Stimulated activated CD8-positive, alpha-beta memory T cell treated with anti-CD3 and anti-CD28 coated beads, Interleukin-7, amount 100 ng/mL, for 4 hours (primary cell): ENCODE measurements around the gene PUDP.
"Not testable (repeated sequence)": the region's sequence is repeated elsewhere in the genome, so short reads cannot be mapped to it uniquely, and the experiment has no call there.

Experiments used
- DNase-seq, 2 donors: peaks; one replicate each; pipeline ENCODE4 v3.0.0-alpha.2; 2020; ENCODE audit warnings: low read depth in 2 of 2

PUDP gene

DNA sequence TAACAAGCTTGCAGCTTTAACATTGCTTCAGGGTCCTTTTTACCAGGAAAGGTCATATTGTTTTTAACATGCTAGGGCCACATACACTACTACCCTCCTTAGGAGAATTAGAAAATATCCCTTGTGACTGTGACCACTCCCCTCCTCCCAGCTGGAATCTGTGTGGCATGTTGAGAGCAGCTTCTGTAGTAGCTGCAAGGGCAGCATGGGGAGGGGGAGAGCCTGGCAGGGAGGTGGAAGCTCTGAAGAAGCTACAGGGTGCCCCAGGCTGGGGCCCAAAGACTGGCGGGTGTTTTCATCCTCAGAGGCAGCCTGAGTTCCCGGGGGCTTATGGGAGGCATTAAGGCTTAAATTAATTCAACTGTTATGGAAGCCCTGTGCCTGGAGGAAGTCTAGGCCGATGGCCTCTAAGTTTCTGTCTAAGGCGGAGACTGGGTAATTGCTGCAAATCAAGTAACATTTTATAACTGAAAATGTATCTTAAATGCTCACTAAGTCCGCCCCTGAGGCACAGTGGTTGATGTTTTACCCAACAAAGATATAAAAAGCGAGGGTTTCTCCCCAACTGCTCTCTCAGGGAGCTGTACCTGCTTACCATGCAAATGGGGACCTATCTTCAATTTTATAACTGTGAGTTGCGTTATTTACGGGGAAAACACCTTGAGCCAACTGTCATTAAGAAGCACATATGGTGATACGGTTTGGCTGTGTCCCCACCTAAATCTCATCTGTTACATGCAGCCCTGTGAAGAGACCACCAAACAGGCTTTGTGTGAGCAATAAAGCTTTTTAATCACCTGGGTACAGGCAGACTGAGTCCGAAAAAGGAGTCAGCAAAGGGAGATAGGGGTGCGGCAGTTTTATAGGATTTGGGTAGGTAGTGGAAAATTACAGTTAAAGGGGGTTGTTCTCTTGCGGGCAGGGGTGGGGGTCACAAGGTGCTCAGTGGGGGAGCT lies 37.8 kb downstream of the PUDP start:
- DNase-seq = no peak

- no peak for DNase-seq
Observed at GRCh38 chrX:7109049-7109531, 38.9 kb downstream of the PUDP start.

- DNase-seq = no peak
Observed at GRCh38 chrX:7108030-7108429, 39.9 kb downstream of the PUDP start.

GRCh38 chrX:7106649-7107048 lies 41.3 kb downstream of the PUDP start:
- DNase-seq = no peak

GRCh38 chrX:7102119-7102518 lies 45.8 kb downstream of the PUDP start:
- no peak for DNase-seq

DNA sequence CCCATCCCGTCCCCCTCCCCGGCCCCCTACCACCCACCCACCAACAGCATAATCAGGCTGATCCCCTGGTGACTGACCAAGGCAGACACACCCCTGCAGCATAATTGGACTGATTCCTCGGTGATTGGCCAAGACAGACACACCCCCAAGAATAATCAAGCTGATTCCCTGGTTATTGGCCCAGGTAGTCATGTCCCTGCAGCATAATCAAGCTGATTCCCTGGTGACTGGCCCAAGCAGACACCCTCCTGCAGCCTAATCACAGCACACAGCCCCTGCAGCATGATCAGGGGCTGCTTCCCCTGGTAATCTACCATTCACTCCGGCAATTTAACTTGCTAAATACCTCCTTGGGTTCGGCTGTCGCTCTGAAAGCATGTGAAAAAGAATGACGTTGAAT lies 47.9 kb downstream of the PUDP start:
- DNase-seq = no peak

GRCh38 chrX:7095657-7096056 lies 52.3 kb downstream of the PUDP start:
- not testable (repeated sequence) for DNase-seq

DNA sequence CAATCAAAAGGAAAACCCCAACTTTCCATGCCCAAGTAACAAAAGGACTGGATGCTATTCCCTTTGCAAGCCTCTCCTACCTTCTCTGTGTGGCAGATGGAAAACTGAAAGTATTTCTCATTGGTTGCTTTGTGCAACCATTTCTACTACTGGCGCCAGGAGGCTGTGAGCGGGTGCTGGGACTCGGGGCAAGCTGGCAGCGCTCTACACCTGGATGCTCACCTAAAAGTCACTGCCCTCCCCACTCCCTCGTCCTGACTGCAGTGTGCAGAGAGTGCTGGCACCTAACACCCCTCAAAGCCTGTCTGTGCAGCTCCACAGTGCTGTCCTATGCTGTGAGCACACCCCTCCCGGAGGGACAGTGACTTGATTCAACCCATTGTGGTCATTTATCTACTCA lies 54.6 kb downstream of the PUDP start:
- no peak for DNase-seq

DNA sequence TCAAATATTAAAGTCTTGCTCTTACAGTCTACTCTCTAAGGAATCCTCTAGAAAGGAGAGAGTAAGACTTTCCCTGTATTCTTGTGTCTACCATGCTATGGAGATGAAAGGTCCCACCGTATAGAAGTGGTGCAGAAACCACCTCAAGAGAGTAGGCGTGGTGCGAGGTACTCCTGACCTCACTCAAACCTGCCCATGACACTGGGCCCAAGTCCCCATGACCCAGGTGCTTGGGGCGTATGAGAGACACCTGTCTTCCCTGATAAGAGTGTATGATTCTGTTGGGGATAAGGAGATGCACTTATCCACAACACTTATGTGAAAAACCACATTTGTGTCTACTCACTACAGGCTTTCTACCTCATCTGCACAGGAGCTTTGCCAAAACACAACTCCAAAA lies 55.4 kb downstream of the PUDP start:
- DNase-seq = no peak

GRCh38 chrX:7091923-7092322 lies 56.0 kb downstream of the PUDP start:
- DNase-seq = no peak

DNA sequence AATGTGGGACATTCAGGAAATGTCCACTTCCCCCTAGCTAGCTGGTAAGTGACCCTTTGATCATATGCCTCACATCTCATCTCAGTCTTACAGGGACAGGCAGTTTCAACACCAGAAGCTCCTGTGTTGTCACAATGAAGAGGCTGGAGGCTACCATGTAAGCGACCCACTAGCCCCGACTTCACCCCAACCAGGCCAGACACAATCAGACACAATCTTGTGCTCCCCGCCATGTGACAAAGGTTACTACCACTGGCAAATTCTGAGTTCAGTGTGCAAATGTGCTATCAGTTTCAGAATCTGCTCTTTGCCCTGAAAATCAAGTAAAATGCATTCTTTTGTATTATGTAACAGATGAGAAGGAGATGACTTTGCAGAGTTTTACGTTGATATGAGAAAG lies 57.3 kb downstream of the PUDP start:
- no peak for DNase-seq

GRCh38 chrX:7088968-7089615 lies 58.9 kb downstream of the PUDP start:
- DNase-seq = peak; percentile 27 to 60

DNA sequence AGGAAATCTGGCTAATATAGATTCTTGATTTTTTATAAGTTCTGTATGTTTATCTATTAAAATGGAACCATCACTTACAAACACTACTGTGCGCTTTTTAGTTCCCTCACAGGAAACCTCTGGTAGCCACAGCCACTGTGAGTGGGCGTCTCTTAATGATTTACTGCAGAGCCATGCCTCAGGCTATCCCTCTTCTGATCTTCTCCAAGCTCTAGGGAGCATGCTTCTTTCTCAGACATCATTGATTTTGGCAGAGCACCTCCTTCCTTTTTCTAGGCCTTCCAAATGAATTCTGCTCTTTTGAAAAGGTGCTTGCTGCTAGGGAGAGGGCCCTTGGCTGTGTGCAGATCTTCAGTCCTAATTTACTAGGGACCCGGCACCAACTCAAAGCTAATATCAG lies 61.6 kb downstream of the PUDP start:
- DNase-seq = peak in 1 of 2 donors; percentile 23

DNA sequence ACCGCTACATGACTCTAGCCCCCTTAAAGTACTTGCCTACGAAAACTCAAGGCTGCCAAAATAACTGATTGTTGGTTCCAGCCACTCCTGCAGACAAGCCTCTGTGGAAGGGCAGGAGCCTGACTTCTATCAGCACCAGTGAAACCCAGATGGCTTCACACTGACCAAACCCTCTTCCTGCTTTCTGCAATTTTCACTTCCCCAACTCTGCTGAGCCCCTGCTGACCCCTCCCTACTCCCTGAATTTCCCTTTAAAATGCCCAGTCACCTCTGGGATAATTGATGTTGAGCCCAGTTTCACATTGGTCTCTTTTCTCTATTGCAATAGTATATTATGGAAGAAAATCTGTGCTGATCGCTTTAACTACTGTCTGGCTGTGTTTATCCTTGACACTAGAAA lies 62.1 kb downstream of the PUDP start:
- no peak for DNase-seq

DNA sequence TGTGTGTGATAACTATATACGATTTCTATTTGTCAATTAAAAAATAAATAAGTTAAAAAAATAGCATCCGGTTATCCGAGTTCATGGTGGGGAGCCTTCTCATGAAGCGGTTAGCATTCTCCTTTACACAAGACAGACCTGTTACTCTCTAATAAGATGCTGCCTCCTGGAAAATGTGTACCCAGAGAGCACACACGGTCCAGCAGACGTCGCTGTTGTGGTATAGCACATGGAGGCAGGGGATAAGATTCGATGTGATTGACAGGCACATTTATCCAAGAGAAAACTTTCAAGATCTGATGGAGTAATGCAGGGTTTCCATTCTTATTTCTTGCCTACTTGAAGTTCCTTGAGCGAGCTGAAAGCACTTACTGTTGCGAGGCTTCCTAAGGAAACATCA lies 63.1 kb downstream of the PUDP start:
- DNase-seq = no peak

GRCh38 chrX:7083468-7084396 lies 64.2 kb downstream of the PUDP start:
- peak; percentile 58 to 63 for DNase-seq

DNA sequence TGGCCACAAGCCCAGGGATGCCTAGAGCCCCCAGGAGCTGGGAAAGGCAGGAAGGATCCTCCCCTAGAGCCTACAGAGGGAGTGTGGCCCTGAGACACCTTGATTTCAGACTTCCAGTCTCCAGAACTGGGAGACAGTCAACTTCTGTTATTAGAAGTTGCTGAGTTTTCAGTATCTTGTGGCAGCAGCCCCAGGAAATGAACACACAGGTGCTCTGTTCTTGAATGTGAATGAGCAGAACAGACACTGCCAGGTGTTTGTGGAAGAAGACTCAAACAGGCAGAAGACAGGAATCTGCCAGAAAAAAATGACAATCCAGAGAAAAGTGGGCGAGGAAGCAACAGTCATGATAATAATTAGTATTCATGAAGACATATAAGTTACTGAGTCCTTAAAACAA lies 64.9 kb downstream of the PUDP start:
- DNase-seq = no peak

DNA sequence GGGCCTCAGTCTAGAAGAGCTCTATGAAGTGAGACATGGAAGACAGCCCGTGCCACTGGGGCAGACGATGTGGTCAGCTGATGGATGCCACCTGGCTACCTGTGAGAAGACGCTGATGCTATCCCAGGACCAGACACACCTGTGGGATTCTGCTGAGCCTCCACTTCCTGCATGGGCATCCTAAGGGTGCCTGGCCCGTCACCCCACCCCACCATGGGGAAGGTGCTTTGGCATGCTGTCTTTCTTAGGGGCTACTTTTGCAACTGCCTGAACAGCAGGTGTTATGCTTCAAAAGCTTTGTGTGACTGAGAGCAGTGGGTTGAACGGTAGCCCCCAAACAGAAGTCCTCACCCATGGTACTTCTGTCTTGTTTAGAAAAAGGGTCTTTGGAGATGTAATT lies 65.4 kb downstream of the PUDP start:
- DNase-seq = no peak

DNA sequence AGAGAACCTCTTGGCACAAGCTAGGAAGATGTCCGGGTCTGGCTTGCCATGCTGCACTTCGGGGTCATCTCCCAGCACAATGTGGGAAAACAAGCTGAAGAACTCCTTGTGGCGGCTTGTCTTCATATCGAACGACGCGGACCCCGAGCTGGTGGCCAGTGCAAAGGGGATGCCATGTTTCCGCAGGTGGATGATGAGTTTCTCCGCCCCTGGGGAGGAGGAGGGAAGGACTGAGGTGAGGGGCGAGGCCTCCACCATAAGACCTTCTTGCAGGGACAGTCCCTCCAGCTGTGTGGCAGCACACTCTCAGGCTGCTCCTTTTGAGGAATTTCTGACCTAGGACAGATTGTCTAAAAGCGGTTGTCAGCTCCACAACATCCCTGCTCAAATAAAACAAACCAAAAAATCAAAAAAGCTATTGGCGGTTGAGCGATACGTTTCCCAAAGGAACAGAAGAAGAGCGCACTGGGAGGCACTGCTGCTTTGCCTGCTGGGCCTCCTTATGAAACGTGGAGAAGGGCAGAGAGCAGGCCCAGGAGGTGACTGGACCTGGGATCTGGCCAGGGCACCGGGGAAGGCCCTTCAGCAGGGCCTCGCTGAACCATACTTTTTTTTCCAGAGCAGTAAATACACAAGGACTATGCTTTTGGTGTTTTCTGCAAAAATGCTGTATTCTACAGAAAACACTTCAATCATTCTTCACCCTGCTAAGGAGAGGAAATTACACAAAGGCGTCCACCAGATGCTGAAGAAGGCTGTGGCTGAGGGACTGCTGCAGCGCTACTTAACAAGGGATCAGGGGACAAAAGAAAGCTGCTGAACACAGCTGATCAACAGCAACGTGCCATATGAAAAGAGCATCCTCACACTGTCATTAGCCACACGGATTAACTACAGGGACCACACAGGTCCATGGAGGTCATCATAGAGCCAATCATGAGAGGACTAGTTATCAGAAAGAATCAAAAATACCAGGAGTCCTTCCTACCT lies 70.4 kb downstream of the PUDP start:
- no peak for DNase-seq

- no peak for DNase-seq
Observed at GRCh38 chrX:7076245-7076661, 71.7 kb downstream of the PUDP start.

DNA sequence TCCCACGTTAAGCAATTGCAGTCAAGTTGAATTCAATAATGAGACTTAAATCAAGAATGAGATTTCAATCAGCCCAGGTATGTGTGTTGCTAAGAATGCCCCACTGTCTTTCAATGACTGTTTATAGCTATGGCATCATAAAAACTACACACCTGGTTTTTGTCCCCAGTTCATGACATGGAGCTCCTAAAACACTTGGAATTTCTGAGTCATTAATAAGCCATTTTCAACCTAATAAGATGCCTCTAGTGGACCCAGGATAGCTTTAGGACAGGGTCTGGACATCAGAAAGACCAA lies 73.1 kb downstream of the PUDP start:
- DNase-seq = no peak
